Measurements from ENCODE around the gene THRA. TPM values are rescaled to one million over a fixed set of nuclear protein-coding genes. Genes with fewer than 3 reads are reported as not detected.

The THRA gene
- polyA plus RNA-seq, 1 of the 3 experiments (the other 2 are of a cell fraction): 23.1 TPM

DNA sequence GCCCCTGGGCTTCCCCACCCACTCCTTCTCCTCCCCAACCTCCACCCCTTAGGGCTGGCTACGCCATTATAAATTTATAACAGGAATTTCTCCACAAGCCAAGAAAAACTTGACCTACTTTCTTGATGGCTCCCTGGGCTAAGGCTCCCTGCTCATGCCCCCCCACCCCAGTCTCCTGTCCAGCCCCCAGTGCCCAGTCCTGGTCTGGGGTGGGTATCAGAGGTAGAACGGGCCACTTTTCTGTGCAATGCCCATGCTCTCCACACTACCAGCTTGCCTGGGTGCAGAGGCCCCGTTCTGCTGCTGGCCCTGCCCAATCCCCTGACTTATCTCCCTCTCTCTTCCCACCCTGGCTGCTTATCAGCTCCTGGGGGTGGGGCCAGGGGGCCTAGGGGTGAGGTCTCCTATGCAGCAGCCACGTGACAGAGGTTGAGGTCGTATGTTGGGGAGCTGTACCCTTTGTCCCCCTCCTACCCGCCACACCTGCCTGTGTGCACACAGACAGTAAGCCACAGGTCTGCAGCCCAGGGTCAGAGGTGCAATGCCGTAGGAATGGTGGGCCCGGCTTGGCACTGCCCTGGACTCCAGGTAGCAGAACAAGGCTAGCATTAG lies 10.1 kb downstream of the THRA start:
- Histone ChIP-seq H3K9me3 (no peaks in the 10 kb centered on the region), H3K36me3 (replicated peaks in 1 of 2; ENCODE audit: control insufficient read depth in 1 of 2, insufficient read depth in 2 of 2, low read length in 1 of 2) (peaks cover 0 to 4% of the 10 kb centered on the region in 2 experiments), H3K4me2 (peak overlapping the region; percentile 76; the same call in 1 of the 2 replicates), H3K27me3 (ENCODE audit: insufficient read depth) (no peaks in the 10 kb centered on the region), H2AFZ (ENCODE audit: low read depth) (no peak overlapping the region), H3K4me1 (ENCODE audit: control insufficient read depth in 1 of 2, insufficient read depth in 2 of 2, low read depth in 1 of 2, low read length in 1 of 2) (peaks cover 56 to 84% of the 10 kb centered on the region in 2 experiments; a peak in 3 of 4 replicates), H3K4me3 (ENCODE audit: low read depth in 2 of 2, low read length in 1 of 2) (no peak overlapping the region), H3K9ac (no peak overlapping the region), H3F3A (replicated peaks; ENCODE audit: insufficient read depth) (peaks cover 14% of the 10 kb centered on the region), H4K20me1 (ENCODE audit: insufficient read depth) (0 out of 2 replicates have a peak, but pooled peaks cover 3% of the 10 kb centered on the region), H3K9me2 (no peaks in the 10 kb centered on the region), H3K27ac (ENCODE audit: low read depth in 2 of 2, low read length in 1 of 2) (peak overlapping the region in 1 of 2 experiments; percentile 93; a peak in 3 of 4 replicates), H3K79me2 (ENCODE audit: insufficient read depth) (peaks cover 31% of the 10 kb centered on the region; the same call in 1 of the 2 replicates)
- no peak for TF ChIP-seq GATA2 (CRISPR knock-in tag; IDR thresholded peaks at IDR 0.05)
- TF ChIP-seq TEAD4 (IDR thresholded peaks at IDR 0.05; ENCODE audit: borderline replicate concordance, insufficient read depth): no peak
- TF ChIP-seq POLR2AphosphoS5 (IDR thresholded peaks at IDR 0.05; ENCODE audit: low read depth, low read length): no peak
- no peak for TF ChIP-seq RFX5 (IDR thresholded peaks at IDR 0.05; ENCODE audit: low read length)
- TF ChIP-seq, protein P1, sequence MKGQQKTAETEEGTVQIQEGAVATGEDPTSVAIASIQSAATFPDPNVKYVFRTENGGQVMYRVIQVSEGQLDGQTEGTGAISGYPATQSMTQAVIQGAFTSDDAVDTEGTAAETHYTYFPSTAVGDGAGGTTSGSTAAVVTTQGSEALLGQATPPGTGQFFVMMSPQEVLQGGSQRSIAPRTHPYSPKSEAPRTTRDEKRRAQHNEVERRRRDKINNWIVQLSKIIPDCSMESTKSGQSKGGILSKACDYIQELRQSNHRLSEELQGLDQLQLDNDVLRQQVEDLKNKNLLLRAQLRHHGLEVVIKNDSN (IDR thresholded peaks at IDR 0.05; ENCODE audit: borderline replicate concordance, low read depth): no peak
- TF ChIP-seq GABPA (IDR thresholded peaks at IDR 0.05; ENCODE audit: low read depth): no peak
- TF ChIP-seq, protein P2, sequence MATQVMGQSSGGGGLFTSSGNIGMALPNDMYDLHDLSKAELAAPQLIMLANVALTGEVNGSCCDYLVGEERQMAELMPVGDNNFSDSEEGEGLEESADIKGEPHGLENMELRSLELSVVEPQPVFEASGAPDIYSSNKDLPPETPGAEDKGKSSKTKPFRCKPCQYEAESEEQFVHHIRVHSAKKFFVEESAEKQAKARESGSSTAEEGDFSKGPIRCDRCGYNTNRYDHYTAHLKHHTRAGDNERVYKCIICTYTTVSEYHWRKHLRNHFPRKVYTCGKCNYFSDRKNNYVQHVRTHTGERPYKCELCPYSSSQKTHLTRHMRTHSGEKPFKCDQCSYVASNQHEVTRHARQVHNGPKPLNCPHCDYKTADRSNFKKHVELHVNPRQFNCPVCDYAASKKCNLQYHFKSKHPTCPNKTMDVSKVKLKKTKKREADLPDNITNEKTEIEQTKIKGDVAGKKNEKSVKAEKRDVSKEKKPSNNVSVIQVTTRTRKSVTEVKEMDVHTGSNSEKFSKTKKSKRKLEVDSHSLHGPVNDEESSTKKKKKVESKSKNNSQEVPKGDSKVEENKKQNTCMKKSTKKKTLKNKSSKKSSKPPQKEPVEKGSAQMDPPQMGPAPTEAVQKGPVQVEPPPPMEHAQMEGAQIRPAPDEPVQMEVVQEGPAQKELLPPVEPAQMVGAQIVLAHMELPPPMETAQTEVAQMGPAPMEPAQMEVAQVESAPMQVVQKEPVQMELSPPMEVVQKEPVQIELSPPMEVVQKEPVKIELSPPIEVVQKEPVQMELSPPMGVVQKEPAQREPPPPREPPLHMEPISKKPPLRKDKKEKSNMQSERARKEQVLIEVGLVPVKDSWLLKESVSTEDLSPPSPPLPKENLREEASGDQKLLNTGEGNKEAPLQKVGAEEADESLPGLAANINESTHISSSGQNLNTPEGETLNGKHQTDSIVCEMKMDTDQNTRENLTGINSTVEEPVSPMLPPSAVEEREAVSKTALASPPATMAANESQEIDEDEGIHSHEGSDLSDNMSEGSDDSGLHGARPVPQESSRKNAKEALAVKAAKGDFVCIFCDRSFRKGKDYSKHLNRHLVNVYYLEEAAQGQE (IDR thresholded peaks at IDR 0.05; ENCODE audit: low read depth, low read length): no peak
- CTCF ChIA-PET: interaction anchor here (1.1 to 9.3 kb wide), 9 partner anchors 9 to 46 kb away, joined by 3 to 160 read pairs (median 16); partner anchors contain the start of genes MED24 and THRA
- peak; percentile 50 for DNase-seq
- 69% methylated on average over 7 of the region's 8 CpGs for WGBS (ENCODE audit: low lambda C conversion rate)
- POLR2A ChIA-PET: interaction anchor here (1.1 kb wide), 1 partner anchor 8 kb away, joined by 3 read pairs; no protein-coding TSS in a partner anchor

GRCh38 chr17:40073454-40074174 lies 10.8 kb downstream of the THRA start:
- Histone ChIP-seq H3K36me3 (replicated peaks in 1 of 2; ENCODE audit: control insufficient read depth in 1 of 2, insufficient read depth in 2 of 2, low read length in 1 of 2) (peaks cover 0 to 8% of the 10 kb centered on the region in 2 experiments), H3F3A (replicated peaks; ENCODE audit: insufficient read depth) (peaks cover 16% of the 10 kb centered on the region), H3K79me2 (ENCODE audit: insufficient read depth) (peaks cover 24% of the 10 kb centered on the region; the same call in 1 of the 2 replicates), H3K27ac (ENCODE audit: low read depth in 2 of 2, low read length in 1 of 2) (peak overlapping the region in 1 of 2 experiments; percentile 93; a peak in 2 of 4 replicates), H3K4me1 (ENCODE audit: control insufficient read depth in 1 of 2, insufficient read depth in 2 of 2, low read depth in 1 of 2, low read length in 1 of 2) (peaks cover 48 to 76% of the 10 kb centered on the region in 2 experiments; a peak in 3 of 4 replicates), H3K27me3 (ENCODE audit: insufficient read depth) (no peaks in the 10 kb centered on the region), H2AFZ (ENCODE audit: low read depth) (no peak overlapping the region), H3K4me3 (ENCODE audit: low read depth in 2 of 2, low read length in 1 of 2) (no peak overlapping the region), H3K9me2 (no peaks in the 10 kb centered on the region), H3K4me2 (no peak overlapping the region; the same call in 1 of the 2 replicates), H4K20me1 (ENCODE audit: insufficient read depth) (0 out of 2 replicates have a peak, but pooled peaks cover 3% of the 10 kb centered on the region), H3K9me3 (no peaks in the 10 kb centered on the region), H3K9ac (no peak overlapping the region)
- 96% methylated on average over 7 of the region's 7 CpGs for WGBS (ENCODE audit: low lambda C conversion rate)
- TF ChIP-seq EZH2phosphoT487 (IDR thresholded peaks at IDR 0.05; ENCODE audit: borderline replicate concordance, low read depth) (no peak), POLR2AphosphoS5 (IDR thresholded peaks at IDR 0.05; ENCODE audit: low read depth, low read length) (no peak), RXRA (IDR thresholded peaks at IDR 0.05; ENCODE audit: borderline replicate concordance, low read depth) (no peak), GATA2 (CRISPR knock-in tag; IDR thresholded peaks at IDR 0.05) (no peak), SMC3 (IDR thresholded peaks at IDR 0.05; ENCODE audit: low read depth, low read length) (no peak), FOSL2 (IDR thresholded peaks at IDR 0.05; ENCODE audit: borderline replicate concordance, low read depth) (no peak), RAD21 (IDR thresholded peaks at IDR 0.05; ENCODE audit: low read length) (no peak), SIN3A (IDR thresholded peaks at IDR 0.05; ENCODE audit: borderline replicate concordance, low read depth, low read length) (no peak), EP300 (IDR thresholded peaks at IDR 0.05; ENCODE audit: borderline replicate concordance in 1 of 2, low read depth in 1 of 2, low read length in 1 of 2) (no peak), ELF1 (IDR thresholded peaks at IDR 0.05) (no peak), YY1 (IDR thresholded peaks at IDR 0.05; ENCODE audit: low read depth) (no peak), NRF1 (IDR thresholded peaks at IDR 0.05; ENCODE audit: low read depth, low read length) (no peak), RCOR1 (IDR thresholded peaks at IDR 0.05; ENCODE audit: low read length) (no peak)
- TF ChIP-seq, protein P3, sequence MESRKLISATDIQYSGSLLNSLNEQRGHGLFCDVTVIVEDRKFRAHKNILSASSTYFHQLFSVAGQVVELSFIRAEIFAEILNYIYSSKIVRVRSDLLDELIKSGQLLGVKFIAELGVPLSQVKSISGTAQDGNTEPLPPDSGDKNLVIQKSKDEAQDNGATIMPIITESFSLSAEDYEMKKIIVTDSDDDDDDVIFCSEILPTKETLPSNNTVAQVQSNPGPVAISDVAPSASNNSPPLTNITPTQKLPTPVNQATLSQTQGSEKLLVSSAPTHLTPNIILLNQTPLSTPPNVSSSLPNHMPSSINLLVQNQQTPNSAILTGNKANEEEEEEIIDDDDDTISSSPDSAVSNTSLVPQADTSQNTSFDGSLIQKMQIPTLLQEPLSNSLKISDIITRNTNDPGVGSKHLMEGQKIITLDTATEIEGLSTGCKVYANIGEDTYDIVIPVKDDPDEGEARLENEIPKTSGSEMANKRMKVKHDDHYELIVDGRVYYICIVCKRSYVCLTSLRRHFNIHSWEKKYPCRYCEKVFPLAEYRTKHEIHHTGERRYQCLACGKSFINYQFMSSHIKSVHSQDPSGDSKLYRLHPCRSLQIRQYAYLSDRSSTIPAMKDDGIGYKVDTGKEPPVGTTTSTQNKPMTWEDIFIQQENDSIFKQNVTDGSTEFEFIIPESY (IDR thresholded peaks at IDR 0.05; ENCODE audit: borderline replicate concordance, low read depth): no peak
- ChIA-PET CTCF (interaction anchor here (1.0 to 9.3 kb wide), 11 partner anchors 10 to 95 kb away, joined by 3 to 160 read pairs (median 34); partner anchors contain the start of genes MED24 and THRA), POLR2A (interaction anchor here (1.1 to 2.3 kb wide), 2 partner anchors 8 to 9 kb away, joined by 3 to 8 read pairs; no protein-coding TSS in a partner anchor)
- no peak for DNase-seq

All from SK-N-SH (cell line).